Neuronal stem cell (in vitro differentiated cells): ENCODE data around the gene PARP12.
A peak's percentile ranks its signal among the peaks of the same experiment; 100 is the strongest.

Source experiments
- DNase-seq: peaks from one replicate; pipeline ENCODE4 v3.0.0-alpha.2; 2013; ENCODE audit warnings: low spot score
- H2AFZ ChIP-seq: one replicate; pipeline ENCODE4 v1.6.1; 2013; ENCODE audit warnings: mild to moderate bottlenecking, low read length, inconsistent platforms
- H2AK5ac ChIP-seq: 2 replicates; pipeline ENCODE4 v1.6.1; 2013; ENCODE audit warnings: low read depth, mild to moderate bottlenecking, inconsistent platforms, low read length, moderate library complexity, mixed read lengths
- H2BK120ac ChIP-seq: 2 replicates; pipeline ENCODE4 v1.6.1; 2013; ENCODE audit warnings: low read depth, mild to moderate bottlenecking, inconsistent platforms, low read length, moderate library complexity, mixed read lengths
- H2BK12ac ChIP-seq: one replicate; pipeline ENCODE4 v1.6.1; 2013; ENCODE audit warnings: low read length, inconsistent platforms
- H2BK15ac ChIP-seq: 2 replicates; pipeline ENCODE4 v1.6.1; 2013; ENCODE audit warnings: mild to moderate bottlenecking, low read length, inconsistent platforms, mixed read lengths
- H2BK5ac ChIP-seq: one replicate; pipeline ENCODE4 v1.6.1; 2013; ENCODE audit warnings: inconsistent platforms, mild to moderate bottlenecking, low read length, moderate library complexity
- H3K14ac ChIP-seq: one replicate; pipeline ENCODE4 v1.6.1; 2013; ENCODE audit warnings: low read length, inconsistent platforms
- H3K18ac ChIP-seq: 2 replicates; pipeline ENCODE4 v1.6.1; 2013; ENCODE audit warnings: low read length, inconsistent platforms
- H3K23ac ChIP-seq: 2 replicates; pipeline ENCODE4 v1.6.1; 2013; ENCODE audit warnings: low read depth, mild to moderate bottlenecking, mixed read lengths, low read length, inconsistent platforms; ENCODE audit not compliant: poor library complexity
- H3K27ac ChIP-seq: replicated peaks from 3 replicates; pipeline ENCODE4 v1.5.1; 2013; ENCODE audit warnings: low read length, inconsistent platforms
- H3K27me3 ChIP-seq, 3 experiments: 2 replicates each; pipeline ENCODE4 v1.6.1; 2013; ENCODE audit warnings: low read length in 3 of 3, mild to moderate bottlenecking in 2 of 3, inconsistent platforms in 1 of 3, low read depth in 1 of 3, mixed read lengths in 1 of 3, moderate library complexity in 1 of 3; ENCODE audit not compliant: control insufficient read depth in 3 of 3, insufficient read depth in 3 of 3
- H3K36me3 ChIP-seq, 2 donors: replicated peaks in 1 of 2; 2 replicates each; pipeline ENCODE4 v1.6.1; 2013; ENCODE audit warnings: low read length in 2 of 2; ENCODE audit not compliant: control insufficient read depth in 2 of 2, insufficient read depth in 2 of 2
- H3K4ac ChIP-seq: 2 replicates; pipeline ENCODE4 v1.6.1; 2013; ENCODE audit warnings: inconsistent platforms, mild to moderate bottlenecking, low read length, moderate library complexity
- H3K4me1 ChIP-seq, 2 donors: 1 replicate in 1 of 2; 2 replicates in 1 of 2; pipeline ENCODE4 v1.6.1; 2013; ENCODE audit warnings: low read length in 2 of 2, low read depth in 1 of 2; ENCODE audit not compliant: control insufficient read depth in 2 of 2, insufficient read depth in 1 of 2
- H3K4me2 ChIP-seq: one replicate; pipeline ENCODE4 v1.6.1; 2013; ENCODE audit warnings: mild to moderate bottlenecking, low read length, inconsistent platforms; ENCODE audit not compliant: insufficient read depth, poor library complexity, severe bottlenecking
- H3K4me3 ChIP-seq, 2 donors: 2 replicates each; pipeline ENCODE4 v1.5.1; 2013; ENCODE audit warnings: low read length in 2 of 2, mild to moderate bottlenecking in 2 of 2, inconsistent platforms in 1 of 2, moderate library complexity in 1 of 2
- H3K79me1 ChIP-seq: one replicate; pipeline ENCODE4 v1.6.1; 2013; ENCODE audit warnings: low read depth, mild to moderate bottlenecking, inconsistent platforms, low read length, moderate library complexity
- H3K9ac ChIP-seq: one replicate; pipeline ENCODE4 v1.6.1; 2013; ENCODE audit warnings: mild to moderate bottlenecking, low read depth, low read length, inconsistent platforms; ENCODE audit not compliant: poor library complexity
- H3K9me3 ChIP-seq, 2 donors: replicated peaks in 1 of 2; 2 replicates each; pipeline versions ENCODE3 to v1.6.1; 2013; ENCODE audit warnings: low read length in 2 of 2, mild to moderate bottlenecking in 2 of 2, inconsistent platforms in 1 of 2, low read depth in 1 of 2, mixed read lengths in 1 of 2, moderate library complexity in 1 of 2; ENCODE audit not compliant: control insufficient read depth in 2 of 2, insufficient read depth in 1 of 2
- H4K8ac ChIP-seq: one replicate; pipeline ENCODE4 v1.6.1; 2013; ENCODE audit warnings: low read depth, mild to moderate bottlenecking, inconsistent platforms, low read length, moderate library complexity
- H4K91ac ChIP-seq: one replicate; pipeline ENCODE4 v1.6.1; 2013; ENCODE audit warnings: low read length, low read depth, mild to moderate bottlenecking, inconsistent platforms; ENCODE audit not compliant: poor library complexity
- WGBS, 2 donors: extraction: QIAGEN DNeasy Blood & Tissue Kit; methylation state at CpG; one replicate each; pipeline ENCODE4 v1.1.7; 2013; ENCODE audit warnings: missing lambda C conversion rate in 2 of 2, mixed read lengths in 1 of 2; ENCODE audit not compliant: insufficient read length in 2 of 2, insufficient replicate concordance in 1 of 2; ENCODE audit errors: extremely low coverage in 2 of 2; 5-methylcytosine and 5-hydroxymethylcytosine counted together

PARP12 gene

GRCh38 chr7:139993592-139993991 is 69.2 kb downstream of the PARP12 start:
- Histone ChIP-seq H2BK120ac (no peak overlapping the region), H3K9ac (no peak overlapping the region), H2BK12ac (no peak overlapping the region), H2AK5ac (no peak overlapping the region), H3K4me3 (no peak overlapping the region), H3K9me3 (no peaks in the 10 kb centered on the region), H3K18ac (no peak overlapping the region), H3K27me3 (peaks cover 0 to 32% (median 0%) of the 10 kb centered on the region in 3 experiments), H3K27ac (no peak overlapping the region), H4K91ac (no peak overlapping the region), H3K14ac (no peak overlapping the region), H4K8ac (no peak overlapping the region), H2AFZ (no peak overlapping the region), H3K36me3 (no peaks in the 10 kb centered on the region), H3K79me1 (no peaks in the 10 kb centered on the region), H3K4ac (no peak overlapping the region), H3K4me2 (no peak overlapping the region), H2BK15ac (no peak overlapping the region), H3K4me1 (peaks cover 0 to 6% of the 10 kb centered on the region in 2 donors), H3K23ac (no peak overlapping the region), H2BK5ac (no peak overlapping the region)
- no CpG with 5 or more reads among the region's 2 CpGs for WGBS, 2 donors
- no peak for DNase-seq

- Histone ChIP-seq H4K91ac (no peak overlapping the region), H3K9ac (no peak overlapping the region), H2BK120ac (no peak overlapping the region), H3K4me3 (no peak overlapping the region), H3K18ac (no peak overlapping the region), H2AK5ac (no peak overlapping the region), H3K27ac (no peak overlapping the region), H2BK15ac (no peak overlapping the region), H2BK12ac (no peak overlapping the region), H3K4me1 (peaks cover 0 to 6% of the 10 kb centered on the region in 2 donors), H3K23ac (no peak overlapping the region), H3K4ac (no peak overlapping the region), H3K14ac (no peak overlapping the region), H3K27me3 (peaks cover 0 to 28% (median 0%) of the 10 kb centered on the region in 3 experiments), H3K36me3 (no peaks in the 10 kb centered on the region), H2AFZ (no peak overlapping the region), H2BK5ac (no peak overlapping the region), H3K9me3 (no peaks in the 10 kb centered on the region), H4K8ac (no peak overlapping the region), H3K79me1 (no peaks in the 10 kb centered on the region), H3K4me2 (no peak overlapping the region)
- WGBS, 2 donors, result no CpG with 5 or more reads among the region's 8 CpGs
- DNase-seq, result no peak
These were observed 69.6 kb downstream of the PARP12 start for GRCh38 chr7:139993169-139993568.

GRCh38 chr7:139992353-139993044 is 70.3 kb downstream of the PARP12 start:
- H4K8ac ChIP-seq, result no peak overlapping the region
- peak overlapping the region; percentile 19 for H2BK5ac ChIP-seq
- H3K79me1 ChIP-seq, result no peaks in the 10 kb centered on the region
- H3K4me1 ChIP-seq, result peaks cover 0 to 6% of the 10 kb centered on the region in 2 donors
- no peak overlapping the region for H3K4me3 ChIP-seq
- no peak overlapping the region for H4K91ac ChIP-seq
- H2BK120ac ChIP-seq, result no peak overlapping the region
- peaks cover 0 to 21% (median 0%) of the 10 kb centered on the region in 3 experiments for H3K27me3 ChIP-seq
- no peak overlapping the region for H3K4me2 ChIP-seq
- H3K23ac ChIP-seq, result no peak overlapping the region
- H2AFZ ChIP-seq, result no peak overlapping the region
- no CpG with 5 or more reads among the region's 14 CpGs for WGBS, 2 donors
- H3K36me3 ChIP-seq, result no peaks in the 10 kb centered on the region
- H2BK12ac ChIP-seq, result no peak overlapping the region
- peak overlapping the region; percentile 51 for H3K18ac ChIP-seq
- no peak overlapping the region for H3K14ac ChIP-seq
- no peak overlapping the region for H3K9ac ChIP-seq
- H2BK15ac ChIP-seq, result no peak overlapping the region
- DNase-seq, result no peak
- H3K27ac ChIP-seq, result no peak overlapping the region
- H3K9me3 ChIP-seq, result no peaks in the 10 kb centered on the region
- no peak overlapping the region for H3K4ac ChIP-seq
- peak overlapping the region; percentile 3 for H2AK5ac ChIP-seq

- H3K27me3 ChIP-seq, result peaks cover 0 to 21% (median 0%) of the 10 kb centered on the region in 3 experiments
- no CpG with 5 or more reads among the region's 6 CpGs for WGBS, 2 donors
- H3K23ac ChIP-seq, result no peak overlapping the region
- H3K27ac ChIP-seq, result no peak overlapping the region
- peak overlapping the region; percentile 19 for H2BK5ac ChIP-seq
- H2AFZ ChIP-seq, result no peak overlapping the region
- H3K4me2 ChIP-seq, result no peak overlapping the region
- peaks cover 0 to 6% of the 10 kb centered on the region in 2 donors for H3K4me1 ChIP-seq
- H3K14ac ChIP-seq, result peak overlapping the region; percentile 85
- no peak overlapping the region for H2BK15ac ChIP-seq
- DNase-seq, result no peak
- no peak overlapping the region for H2AK5ac ChIP-seq
- no peak overlapping the region for H3K4me3 ChIP-seq
- H3K79me1 ChIP-seq, result no peaks in the 10 kb centered on the region
- no peaks in the 10 kb centered on the region for H3K36me3 ChIP-seq
- H4K91ac ChIP-seq, result no peak overlapping the region
- H4K8ac ChIP-seq, result no peak overlapping the region
- peak overlapping the region; percentile 67 for H2BK120ac ChIP-seq
- no peak overlapping the region for H2BK12ac ChIP-seq
- no peak overlapping the region for H3K4ac ChIP-seq
- no peaks in the 10 kb centered on the region for H3K9me3 ChIP-seq
- peak overlapping the region; percentile 18 for H3K18ac ChIP-seq
- no peak overlapping the region for H3K9ac ChIP-seq
These were observed 70.8 kb downstream of the PARP12 start for GRCh38 chr7:139991911-139992310.
